SK-MEL-5 (cell line): ENCODE measurements around the gene DCLRE1C. TPM values are rescaled to one million over a fixed set of nuclear protein-coding genes. Genes with fewer than 3 reads are reported as not detected.
"Not testable (repeated sequence)": the region's sequence is repeated elsewhere in the genome, so short reads cannot be mapped to it uniquely, and the experiment has no call there.

ENCODE experiments used
- DNase-seq: peaks from one replicate; pipeline ENCODE4 v3.0.0-alpha.2; 2016; ENCODE audit warnings: low read depth, low spot score
- in situ Hi-C: cut with HindIII; loops from 2 replicates; pipeline ENCODE4 v1.10.0; 2016; ENCODE audit warnings: low sequenced_read_pairs, high pct_unique_total_duplicates, low pct_unique_long_range_greater_than_20kb
- total RNA-seq: library from RNA; depleted of rRNA; stranded (reverse); fragments of >200 nt; shearing (Covaris generic); gene quantifications from 2 replicates; pipeline ENCODE4 v1.2.3, GENCODE V29; 2014

Gene DCLRE1C
- total RNA-seq, 1 experiment from 2014 or later: 15.8 TPM

DNA sequence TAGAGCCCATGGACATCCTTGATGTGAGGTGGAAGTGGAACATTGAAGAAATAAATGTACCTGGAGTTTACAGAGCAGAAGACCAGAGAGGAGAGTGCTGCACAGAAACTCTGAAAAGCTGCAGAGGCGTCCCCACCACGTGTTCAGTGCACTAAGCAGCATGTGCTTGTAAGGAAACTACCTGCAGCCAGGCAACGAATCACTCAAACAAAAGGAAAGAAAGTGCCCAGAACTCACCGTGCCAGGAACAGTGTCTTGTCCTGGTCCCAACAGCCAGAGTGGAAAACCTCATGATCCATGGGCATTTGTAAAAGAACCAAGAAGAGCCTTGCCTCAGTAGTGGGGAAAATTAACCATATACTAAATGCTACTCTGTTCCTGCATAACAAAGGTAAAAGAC lies 42.9 kb downstream of the DCLRE1C start:
- in situ Hi-C loops: no loop called here

DNA sequence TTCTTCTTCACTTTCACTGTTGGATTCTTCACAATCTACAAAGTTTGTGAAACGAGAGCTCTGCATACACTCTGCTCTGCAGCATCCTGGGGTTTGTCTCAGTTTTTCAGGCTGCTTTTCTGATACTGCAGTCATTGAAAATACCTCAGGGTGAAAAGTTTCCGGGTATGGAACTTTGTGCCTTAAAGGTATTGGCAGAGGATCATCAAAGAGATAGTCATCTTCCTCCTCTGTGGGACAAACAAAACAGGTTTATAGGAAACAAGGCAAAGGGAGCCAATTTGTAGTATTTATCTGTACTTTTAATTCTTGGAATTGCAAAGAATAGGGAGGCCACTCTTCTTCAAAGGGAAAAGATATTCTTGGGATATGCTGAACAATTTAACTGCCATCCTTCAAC lies 44.8 kb downstream of the DCLRE1C start:
- in situ Hi-C loops: no loop called here
- no peak for DNase-seq

More for the DNA sequence above, 42.9 kb downstream of the DCLRE1C start:
- DNase-seq: no peak

DNA sequence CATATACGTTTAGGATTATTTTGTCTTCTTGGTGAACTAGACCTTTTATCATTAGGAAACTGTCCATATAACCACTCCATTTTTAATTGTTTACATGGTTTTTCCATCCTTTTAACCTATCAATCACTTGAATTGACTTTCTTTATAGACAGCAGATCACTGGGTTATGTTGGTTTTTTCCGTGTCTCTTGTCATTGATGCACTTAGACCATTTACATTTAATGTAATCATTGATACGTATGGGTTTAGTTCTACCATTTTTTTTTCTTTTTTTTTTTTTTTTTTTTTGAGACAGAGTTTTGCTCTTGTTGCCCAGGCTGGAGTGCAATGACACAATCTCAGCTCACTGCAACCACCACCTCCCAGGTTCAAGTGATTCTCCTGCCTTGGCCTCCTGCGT lies 46.3 kb downstream of the DCLRE1C start:
- in situ Hi-C loops, DNase-seq: not testable (repeated sequence)

DNA sequence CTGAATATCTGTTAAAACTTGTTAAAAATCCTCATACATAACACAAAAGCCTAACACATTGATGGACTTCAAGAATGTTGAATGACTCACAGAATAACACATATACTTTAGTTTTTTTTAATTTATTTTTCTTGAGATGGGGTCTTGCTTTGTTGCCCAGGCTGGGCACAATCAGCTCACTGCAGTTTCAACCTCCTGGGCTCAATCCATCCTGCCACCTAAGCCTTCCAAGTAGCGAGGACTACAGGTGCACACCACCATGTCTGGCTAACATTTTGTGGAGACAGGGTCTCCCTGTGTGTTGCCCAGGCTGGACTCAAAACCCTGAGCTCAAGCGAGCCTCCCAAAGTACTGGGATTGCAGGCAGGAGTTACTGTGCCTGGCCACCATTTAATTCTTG lies 47.1 kb downstream of the DCLRE1C start:
- in situ Hi-C loops: no loop called here
- DNase-seq: no peak

DNA sequence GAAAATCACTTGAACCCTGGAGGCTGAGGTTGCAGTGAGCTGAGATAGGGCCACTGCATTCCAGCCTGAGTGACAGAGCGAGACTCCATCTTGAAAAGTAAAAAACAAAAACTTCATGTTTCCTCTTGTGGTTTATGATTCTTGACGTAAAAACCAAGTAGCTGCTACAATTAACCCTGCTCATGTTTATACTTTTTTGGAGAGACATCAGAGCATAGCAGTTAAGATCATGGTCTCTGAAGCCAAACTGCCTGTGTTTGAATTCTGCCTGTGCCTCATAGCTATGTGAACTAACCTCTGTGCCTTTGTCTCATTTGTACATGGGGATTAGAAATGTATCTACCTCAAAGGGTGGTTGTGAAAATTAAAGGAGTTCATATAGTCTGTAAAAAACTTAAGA lies 48.0 kb downstream of the DCLRE1C start:
- no peak for DNase-seq
- in situ Hi-C loops: no loop called here

DNA sequence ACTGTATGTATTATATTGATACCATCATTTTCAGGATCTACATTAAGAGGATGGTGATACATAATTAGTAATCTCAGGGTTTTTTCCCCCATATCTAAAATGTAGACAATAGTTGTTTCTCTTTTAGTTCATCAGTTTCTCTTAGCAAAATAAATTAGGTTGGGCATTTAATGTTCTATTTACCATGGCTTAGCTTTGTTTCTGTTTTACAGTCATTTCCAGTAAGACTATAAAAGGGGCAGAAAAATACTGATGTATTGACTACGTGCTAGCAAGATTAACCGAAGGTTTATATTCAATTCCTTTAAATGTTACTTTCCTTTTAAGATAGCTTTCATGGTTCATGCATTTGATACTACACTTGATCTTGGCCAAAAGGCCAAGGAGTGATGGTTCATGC lies 49.0 kb downstream of the DCLRE1C start:
- DNase-seq: no peak
- in situ Hi-C loops: no loop called here

DNA sequence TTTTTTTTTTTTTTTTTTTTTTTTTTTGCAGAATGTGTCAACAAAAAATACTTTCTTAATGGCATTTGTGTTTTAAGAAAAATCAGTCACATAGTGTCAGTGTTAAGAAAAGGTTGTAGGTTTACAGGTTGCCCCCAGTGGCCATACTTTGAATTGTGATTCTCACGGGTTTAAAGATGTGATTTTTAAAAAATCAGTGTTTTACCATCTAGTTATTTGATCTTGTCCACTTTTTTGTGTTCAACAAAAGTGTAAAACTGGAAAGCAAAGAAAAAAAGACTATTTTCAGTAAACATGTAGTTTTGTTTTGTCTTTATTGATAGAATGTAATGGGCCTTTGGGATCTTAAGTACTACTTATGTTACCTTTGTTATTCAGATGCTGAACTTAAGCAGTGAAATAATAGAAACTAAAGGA lies 49.6 kb downstream of the DCLRE1C start:
- in situ Hi-C loops: no loop called here
- peak; percentile 52 for DNase-seq

- no peak for DNase-seq
- in situ Hi-C loops: no loop called here
Observed at GRCh38 chr10:14891151-14891550, 62.7 kb downstream of the DCLRE1C start.

GRCh38 chr10:14889318-14889717 lies 64.6 kb downstream of the DCLRE1C start:
- in situ Hi-C loops: no loop called here
- peak; percentile 50 for DNase-seq

- in situ Hi-C loops: no loop called here
- DNase-seq: no peak
Observed at GRCh38 chr10:14884082-14884481, 69.8 kb downstream of the DCLRE1C start.

DNA sequence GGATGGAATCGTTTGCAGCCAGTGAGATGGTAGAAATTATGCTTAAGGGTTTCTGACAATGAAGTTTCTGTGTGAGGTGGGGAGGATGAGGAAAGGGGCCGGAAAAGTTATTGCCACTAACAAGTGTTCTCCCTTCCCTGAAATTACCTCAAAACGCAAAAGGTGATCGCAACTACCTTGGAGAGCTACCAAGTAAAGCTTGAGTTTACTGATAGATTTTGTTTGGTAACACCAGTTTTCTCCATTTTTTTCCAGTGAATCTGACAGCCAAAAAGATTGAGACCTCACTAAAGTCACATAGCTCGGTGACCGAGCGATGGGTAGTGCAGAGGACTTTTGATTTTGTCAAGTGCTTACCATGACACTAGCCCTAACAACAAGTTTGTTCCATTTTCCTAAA lies 73.7 kb downstream of the DCLRE1C start:
- in situ Hi-C loops: no loop called here
- peak; percentile 1 for DNase-seq

GRCh38 chr10:14879928-14880193 lies 74.0 kb downstream of the DCLRE1C start:
- in situ Hi-C loops: no loop called here

DNA sequence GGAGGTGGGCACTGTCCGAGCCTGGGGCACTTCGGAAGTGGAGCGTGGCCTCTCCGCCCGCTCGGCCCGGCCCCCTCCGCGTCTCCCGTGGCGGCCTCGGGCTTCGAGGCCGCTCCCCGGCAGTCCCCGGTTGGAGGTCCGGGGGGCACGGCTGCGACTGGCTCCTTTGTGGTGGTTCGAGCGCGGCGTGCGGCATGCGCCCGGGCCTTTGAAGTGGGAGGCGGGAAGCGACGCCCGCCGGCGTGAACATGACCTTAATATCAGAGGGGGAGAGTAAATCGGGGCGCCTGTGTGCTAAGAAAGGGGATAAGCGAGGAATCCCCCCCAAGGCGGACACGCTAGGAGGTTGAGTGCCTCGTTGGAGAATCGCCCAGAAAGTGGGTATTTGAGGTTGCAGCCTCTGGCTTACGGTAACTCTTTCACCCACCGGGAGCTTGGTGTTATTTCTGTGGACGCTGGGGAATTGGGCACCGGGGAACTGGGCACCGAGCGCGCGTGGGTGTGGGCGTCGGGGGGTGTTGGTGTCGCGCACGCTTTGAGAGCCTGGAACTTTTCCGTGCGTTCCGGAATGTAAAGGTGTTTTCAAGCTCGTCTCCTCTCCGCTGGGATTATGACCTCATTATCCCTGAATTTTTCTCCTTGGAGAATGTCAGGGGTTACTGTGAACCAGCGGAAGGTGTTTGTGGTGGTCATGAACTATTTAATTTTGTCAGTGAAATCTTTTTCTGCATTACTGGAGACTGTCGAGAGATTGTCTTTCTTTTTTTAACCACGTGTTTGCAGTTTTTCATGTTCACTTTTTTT lies 74.6 kb downstream of the DCLRE1C start:
- in situ Hi-C loops: no loop called here
- DNase-seq: peak; percentile 2

More at GRCh38 chr10:14879928-14880193, 74.0 kb downstream of the DCLRE1C start:
- no peak for DNase-seq

DNA sequence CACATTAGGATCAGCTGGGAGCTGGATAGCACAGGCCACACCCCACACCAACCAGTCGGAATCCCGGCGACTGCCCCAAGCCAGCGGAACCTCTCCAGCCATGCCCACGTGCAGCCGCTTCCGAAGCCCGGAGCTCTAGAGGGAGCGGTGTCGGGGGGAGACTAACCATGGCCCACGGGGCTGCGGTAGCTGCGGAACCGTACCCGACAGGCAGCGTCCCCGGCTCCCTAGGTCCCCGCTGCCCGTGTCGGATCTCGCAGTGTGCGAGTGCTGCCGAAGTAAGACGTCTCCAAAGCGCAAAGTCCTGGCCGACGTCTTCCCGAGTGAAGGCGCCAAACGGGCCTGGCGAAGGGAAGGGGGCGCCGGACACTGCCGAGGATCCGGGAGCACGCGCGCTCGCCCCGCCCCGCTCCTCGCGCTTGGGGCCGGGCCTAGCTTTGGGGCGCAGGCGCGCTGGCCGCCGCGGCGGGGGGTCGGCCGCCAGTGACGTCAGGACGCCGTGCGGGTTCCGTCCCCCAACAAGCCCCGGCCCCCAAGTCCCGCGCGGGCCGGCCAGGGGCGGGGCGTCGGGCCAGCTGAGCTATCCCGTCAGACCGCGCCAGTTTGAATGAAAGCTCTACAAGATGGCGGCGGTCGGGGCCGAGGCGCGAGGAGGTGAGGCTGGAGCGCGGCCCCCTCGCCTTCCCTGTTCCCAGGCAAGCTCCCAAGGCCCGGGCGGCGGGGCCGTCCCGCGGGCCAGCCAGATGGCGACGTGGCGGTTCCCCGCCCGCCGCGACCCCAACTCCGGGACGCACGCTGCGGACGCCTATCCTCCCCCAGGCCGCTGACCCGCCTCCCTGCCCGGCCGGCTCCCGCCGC lies 75.4 kb downstream of the DCLRE1C start, which contains the start of gene SUV39H2:
Gene SUV39H2, plus strand, starts transcription at position 601 of the 858 bp plus-strand sequence. Its CDS starts 23 bp downstream, at position 624.
- DNase-seq: peak; percentile 86
- in situ Hi-C loops: no loop called here

DNA sequence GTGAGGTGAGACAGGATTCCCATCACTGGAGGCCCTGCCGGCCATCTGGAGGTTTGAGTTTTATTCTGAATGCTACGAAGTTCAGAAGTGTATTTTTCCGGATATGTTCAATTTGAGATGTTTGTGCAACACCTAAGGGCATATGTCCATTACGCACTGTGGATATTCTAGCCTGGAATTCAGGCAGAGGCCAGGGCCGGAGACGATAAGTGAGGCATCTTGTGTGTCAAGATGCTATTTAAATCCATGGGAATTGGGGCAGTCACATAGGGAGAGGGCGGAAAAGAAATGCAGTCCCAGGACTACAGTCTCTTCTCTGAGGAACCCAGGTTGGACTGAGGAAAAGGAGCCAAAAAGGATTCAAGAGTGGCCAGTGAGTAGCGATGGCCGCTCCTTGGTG lies 77.1 kb downstream of the DCLRE1C start:
- no peak for DNase-seq
- in situ Hi-C loops: no loop called here

DNA sequence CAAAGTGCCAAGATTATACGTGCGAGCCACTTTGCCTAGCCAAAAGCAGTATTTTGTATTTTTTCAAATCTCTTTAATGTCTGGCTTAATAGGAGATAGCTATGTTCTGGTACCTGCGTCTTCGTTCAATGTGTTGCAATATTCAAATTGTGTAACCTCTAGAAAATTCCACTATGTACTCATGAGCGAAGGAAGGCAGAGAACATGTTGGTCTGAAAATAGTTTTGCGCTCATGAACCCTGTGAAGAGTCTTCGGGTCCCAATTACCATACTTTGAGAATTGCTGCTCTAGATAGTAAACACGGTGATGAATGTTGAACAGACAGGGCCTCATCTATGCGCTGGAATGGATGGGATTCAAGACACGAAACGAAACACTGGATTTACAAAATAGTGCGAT lies 78.0 kb downstream of the DCLRE1C start:
- no peak for DNase-seq
- in situ Hi-C loops: no loop called here

DNA sequence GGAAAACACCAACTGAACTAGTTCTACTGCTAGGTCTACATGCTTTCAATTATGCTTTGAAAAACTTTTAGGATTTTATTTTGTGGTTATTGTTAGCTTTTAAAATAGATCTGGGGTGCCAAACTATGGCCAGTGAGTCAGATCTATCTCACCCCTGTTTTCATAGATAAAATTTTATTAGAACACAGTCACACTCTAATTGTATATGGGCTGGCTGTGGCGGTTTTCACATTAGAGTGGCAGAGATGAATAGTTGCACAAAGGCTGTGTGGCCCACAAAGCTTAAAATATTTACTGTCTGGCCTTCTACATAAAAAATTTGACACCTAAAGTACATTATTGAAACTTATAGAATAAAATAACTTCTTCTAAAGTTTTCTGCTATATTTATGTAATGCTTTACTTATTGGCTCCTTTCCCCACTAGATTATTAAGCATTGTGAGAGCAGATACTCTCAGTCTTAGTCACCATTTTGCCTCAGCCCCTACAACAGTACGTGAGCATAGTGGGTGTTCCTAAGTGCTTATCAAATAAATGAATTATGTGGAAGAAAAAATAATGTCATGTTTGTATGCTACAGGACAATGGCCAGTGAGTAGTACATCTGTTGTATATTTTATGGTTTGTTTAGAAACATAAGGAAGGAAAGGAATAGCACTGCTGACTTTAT lies 80.7 kb downstream of the DCLRE1C start:
- no peak for DNase-seq

DNA sequence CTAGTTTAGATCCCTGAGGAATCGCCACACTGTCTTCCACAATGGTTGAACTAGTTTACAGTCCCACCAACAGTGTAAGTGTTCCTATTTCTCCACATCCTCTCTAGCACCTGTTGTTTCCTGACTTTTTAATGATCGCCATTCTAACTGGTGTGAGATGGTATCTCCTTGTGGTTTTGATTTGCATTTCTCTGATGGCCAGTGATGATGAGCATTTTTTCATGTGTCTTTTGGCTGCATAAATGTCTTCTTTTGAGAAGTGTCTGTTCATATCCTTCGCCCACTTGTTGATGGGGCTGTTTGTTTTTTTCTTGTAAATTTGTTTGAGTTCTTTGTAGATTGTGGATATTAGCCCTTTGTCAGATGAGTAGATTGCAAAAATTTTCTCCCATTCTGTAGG lies 89.0 kb downstream of the DCLRE1C start:
- DNase-seq, in situ Hi-C loops: not testable (repeated sequence)

More for the DNA sequence above, 80.7 kb downstream of the DCLRE1C start:
- in situ Hi-C loops: no loop called here
